HG03457 (cell line): Measurements from ENCODE around the gene LHX4.

Experiments
- ATAC-seq: cut with Tn5 transposase; IDR thresholded peaks from one replicate; pipeline ENCODE4 v1.9.1; 2021; ENCODE audit warnings: moderate number of reproducible peaks; ENCODE audit not compliant: unreplicated experiment

The LHX4 gene

GRCh38 chr1:180241716-180242544 is 11.9 kb downstream of the LHX4 start:
- no peak for ATAC-seq

- no peak for ATAC-seq
Observed at GRCh38 chr1:180243517-180244221, 13.6 kb downstream of the LHX4 start.

- no peak for ATAC-seq
Observed at GRCh38 chr1:180244840-180245239, 14.8 kb downstream of the LHX4 start.

- ATAC-seq: no peak
Observed at GRCh38 chr1:180246579-180246978, 16.5 kb downstream of the LHX4 start.

GRCh38 chr1:180247061-180247460 is 17.0 kb downstream of the LHX4 start:
- no peak for ATAC-seq

GRCh38 chr1:180247580-180247979 is 17.5 kb downstream of the LHX4 start:
- no peak for ATAC-seq

GRCh38 chr1:180248176-180248575 is 18.1 kb downstream of the LHX4 start:
- ATAC-seq: no peak

- ATAC-seq: no peak
Observed at GRCh38 chr1:180248731-180249681, 18.9 kb downstream of the LHX4 start.

- ATAC-seq: no peak
Observed at GRCh38 chr1:180249725-180250498, 19.8 kb downstream of the LHX4 start.

- ATAC-seq: no peak
Observed at GRCh38 chr1:180250499-180250770, 20.4 kb downstream of the LHX4 start.

GRCh38 chr1:180250883-180251509 is 20.9 kb downstream of the LHX4 start:
- no peak for ATAC-seq

- no peak for ATAC-seq
Observed at GRCh38 chr1:180251526-180252305, 21.7 kb downstream of the LHX4 start.

GRCh38 chr1:180252638-180253536 is 22.8 kb downstream of the LHX4 start:
- ATAC-seq: peak; percentile 61

- no peak for ATAC-seq
Observed at GRCh38 chr1:180253585-180254495, 23.8 kb downstream of the LHX4 start.

GRCh38 chr1:180254496-180254819 is 24.4 kb downstream of the LHX4 start:
- no peak for ATAC-seq

GRCh38 chr1:180254854-180255253 is 24.8 kb downstream of the LHX4 start:
- no peak for ATAC-seq

- no peak for ATAC-seq
Observed at GRCh38 chr1:180255536-180256340, 25.7 kb downstream of the LHX4 start.
